ENCODE measurements around the gene WDR55. TPM values are rescaled to one million over a fixed set of nuclear protein-coding genes. Genes with fewer than 3 reads are reported as not detected.
"Not testable (repeated sequence)": the region's sequence is repeated elsewhere in the genome, so short reads cannot be mapped to it uniquely, and the experiment has no call there.

WDR55 gene
- total RNA-seq, 1 donor from 2014 or later: 28.3 TPM

DNA sequence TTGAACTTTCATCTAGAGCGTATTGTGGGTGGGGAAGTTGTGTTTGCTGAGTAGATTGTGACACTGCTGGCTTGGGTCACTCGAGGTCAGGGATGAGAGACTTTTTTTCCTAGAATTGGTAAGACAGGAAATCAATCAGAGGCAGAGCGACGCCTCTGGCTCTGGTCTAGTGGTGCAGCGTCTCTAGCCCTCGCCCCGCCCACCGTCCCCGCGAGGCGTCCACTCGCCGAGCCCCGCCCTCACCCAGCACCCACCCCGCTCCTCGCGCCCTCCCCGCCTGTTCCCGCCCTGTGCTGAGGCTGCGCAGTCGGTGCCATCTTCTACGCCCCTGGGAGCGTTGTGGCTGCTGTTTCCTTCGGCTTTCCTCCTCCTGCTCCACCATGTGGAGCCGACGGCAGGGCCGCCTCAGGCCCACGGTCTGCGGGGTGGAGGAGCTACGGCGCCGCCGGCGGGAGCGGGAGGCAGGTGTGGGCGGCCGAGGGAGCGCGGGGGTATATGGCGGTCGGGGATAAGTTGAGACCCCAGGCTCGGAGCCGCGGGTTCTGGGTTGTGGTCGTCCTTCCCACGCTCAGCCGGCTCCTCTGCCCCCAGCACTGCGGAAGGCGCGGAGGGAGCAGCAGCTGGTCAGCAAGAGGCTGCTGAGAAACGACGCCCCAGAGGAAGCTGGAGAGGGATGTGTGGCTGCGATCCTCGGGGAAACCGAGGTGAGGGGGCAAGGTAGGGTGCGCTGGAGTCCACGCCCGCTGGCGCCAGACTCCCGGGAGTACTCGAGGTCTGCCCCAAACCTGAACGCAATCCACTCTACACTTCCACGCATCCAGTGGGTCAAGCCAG lies 25.3 kb upstream of the WDR55 start, which contains the start of gene TMCO6:
TMCO6 (plus strand) TSS at position 304 of the 834 bp plus-strand sequence; CDS start at position 381, 77 bp downstream.
- DNase-seq (ENCODE audit: extremely low spot score, unreplicated experiment): peak; percentile 98
- Mint-ChIP-seq H3K4me3 (ENCODE audit: unreplicated experiment) (peak within 1 kb of the TSS; percentile 82), H3K4me1 (ENCODE audit: unreplicated experiment) (peaks cover 17% of the 10 kb centered on the region), H3K27me3 (ENCODE audit: unreplicated experiment) (no peaks in the 10 kb centered on the region), H3K27ac (ENCODE audit: unreplicated experiment) (peak within 1 kb of the TSS; percentile 85), H3K9me3 (ENCODE audit: unreplicated experiment) (no peaks in the 10 kb centered on the region), H3K36me3 (ENCODE audit: unreplicated experiment) (peaks cover 6% of the 10 kb centered on the region)
- TF ChIP-seq, protein P1, sequence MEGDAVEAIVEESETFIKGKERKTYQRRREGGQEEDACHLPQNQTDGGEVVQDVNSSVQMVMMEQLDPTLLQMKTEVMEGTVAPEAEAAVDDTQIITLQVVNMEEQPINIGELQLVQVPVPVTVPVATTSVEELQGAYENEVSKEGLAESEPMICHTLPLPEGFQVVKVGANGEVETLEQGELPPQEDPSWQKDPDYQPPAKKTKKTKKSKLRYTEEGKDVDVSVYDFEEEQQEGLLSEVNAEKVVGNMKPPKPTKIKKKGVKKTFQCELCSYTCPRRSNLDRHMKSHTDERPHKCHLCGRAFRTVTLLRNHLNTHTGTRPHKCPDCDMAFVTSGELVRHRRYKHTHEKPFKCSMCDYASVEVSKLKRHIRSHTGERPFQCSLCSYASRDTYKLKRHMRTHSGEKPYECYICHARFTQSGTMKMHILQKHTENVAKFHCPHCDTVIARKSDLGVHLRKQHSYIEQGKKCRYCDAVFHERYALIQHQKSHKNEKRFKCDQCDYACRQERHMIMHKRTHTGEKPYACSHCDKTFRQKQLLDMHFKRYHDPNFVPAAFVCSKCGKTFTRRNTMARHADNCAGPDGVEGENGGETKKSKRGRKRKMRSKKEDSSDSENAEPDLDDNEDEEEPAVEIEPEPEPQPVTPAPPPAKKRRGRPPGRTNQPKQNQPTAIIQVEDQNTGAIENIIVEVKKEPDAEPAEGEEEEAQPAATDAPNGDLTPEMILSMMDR (IDR thresholded peaks at IDR 0.05): peak; percentile 72

DNA sequence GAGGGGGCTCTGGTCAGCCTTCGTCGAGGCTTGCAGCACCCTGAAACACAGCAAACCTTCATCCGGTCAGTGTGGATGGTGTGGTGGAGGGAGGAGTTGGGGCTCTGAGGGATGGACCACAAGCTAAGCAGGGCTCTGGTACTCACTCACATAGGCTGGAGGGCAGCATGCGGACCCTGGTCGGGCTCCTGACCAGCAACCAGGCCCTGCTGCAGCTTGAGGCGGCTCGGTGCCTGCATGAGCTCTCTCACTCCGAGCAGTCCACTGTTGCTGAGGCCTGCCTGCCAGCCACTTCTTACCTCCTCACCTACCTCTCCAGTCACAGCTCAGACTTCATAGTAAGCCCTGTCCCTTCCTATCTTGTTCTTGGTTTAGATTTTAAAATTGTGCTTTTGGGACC lies 23.0 kb upstream of the WDR55 start:
- H3K4me1 Mint-ChIP-seq (ENCODE audit: unreplicated experiment): peaks cover 26% of the 10 kb centered on the region
- no peaks in the 10 kb centered on the region for H3K27me3 Mint-ChIP-seq (ENCODE audit: unreplicated experiment)
- peaks cover 11% of the 10 kb centered on the region for H3K36me3 Mint-ChIP-seq (ENCODE audit: unreplicated experiment)
- H3K4me3 Mint-ChIP-seq (ENCODE audit: unreplicated experiment): no peak overlapping the region
- no peak for DNase-seq (ENCODE audit: extremely low spot score, unreplicated experiment)
- TF ChIP-seq, protein P1 (IDR thresholded peaks at IDR 0.05): no peak
- H3K9me3 Mint-ChIP-seq (ENCODE audit: unreplicated experiment): no peaks in the 10 kb centered on the region
- no peak overlapping the region for H3K27ac Mint-ChIP-seq (ENCODE audit: unreplicated experiment)

DNA sequence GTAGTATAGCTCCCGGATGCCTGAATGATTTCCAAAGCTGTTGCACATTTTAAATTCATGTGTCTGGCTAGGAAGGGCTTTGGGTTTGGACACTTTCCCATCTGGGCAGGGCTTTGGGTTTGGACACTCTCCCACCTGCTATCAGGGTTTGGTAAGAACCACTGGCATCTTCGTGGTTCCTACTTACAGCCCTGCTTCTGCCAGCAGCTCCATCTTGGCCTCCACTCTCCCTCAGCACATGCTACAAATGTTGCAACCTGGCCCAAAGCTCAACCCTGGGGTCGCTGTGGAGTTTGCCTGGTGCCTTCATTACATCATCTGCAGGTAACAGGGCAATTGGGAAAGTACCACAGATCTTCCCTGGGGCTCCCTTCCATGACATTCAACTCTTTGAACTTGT lies 22.0 kb upstream of the WDR55 start:
- no peaks in the 10 kb centered on the region for H3K27me3 Mint-ChIP-seq (ENCODE audit: unreplicated experiment)
- no peak for DNase-seq (ENCODE audit: extremely low spot score, unreplicated experiment)
- no peaks in the 10 kb centered on the region for H3K9me3 Mint-ChIP-seq (ENCODE audit: unreplicated experiment)
- TF ChIP-seq, protein P1 (IDR thresholded peaks at IDR 0.05): no peak
- no peak overlapping the region for H3K4me3 Mint-ChIP-seq (ENCODE audit: unreplicated experiment)
- peaks cover 11% of the 10 kb centered on the region for H3K36me3 Mint-ChIP-seq (ENCODE audit: unreplicated experiment)
- H3K27ac Mint-ChIP-seq (ENCODE audit: unreplicated experiment): no peak overlapping the region
- peaks cover 30% of the 10 kb centered on the region for H3K4me1 Mint-ChIP-seq (ENCODE audit: unreplicated experiment)

- Mint-ChIP-seq H3K27me3 (ENCODE audit: unreplicated experiment) (no peaks in the 10 kb centered on the region), H3K4me3 (ENCODE audit: unreplicated experiment) (peak overlapping the region; percentile 95), H3K9me3 (ENCODE audit: unreplicated experiment) (no peaks in the 10 kb centered on the region), H3K4me1 (ENCODE audit: unreplicated experiment) (peaks cover 27% of the 10 kb centered on the region), H3K27ac (ENCODE audit: unreplicated experiment) (peak overlapping the region; percentile 97), H3K36me3 (ENCODE audit: unreplicated experiment) (peaks cover 26% of the 10 kb centered on the region)
- TF ChIP-seq, protein P1 (IDR thresholded peaks at IDR 0.05): no peak
- DNase-seq (ENCODE audit: extremely low spot score, unreplicated experiment): no peak
Measured at GRCh38 chr5:140647042-140647419, 17.7 kb upstream of the WDR55 start.

GRCh38 chr5:140658870-140659269 lies 5.8 kb upstream of the WDR55 start:
- TF ChIP-seq, protein P1 (IDR thresholded peaks at IDR 0.05): no peak
- Mint-ChIP-seq H3K27me3 (ENCODE audit: unreplicated experiment) (no peaks in the 10 kb centered on the region), H3K27ac (ENCODE audit: unreplicated experiment) (no peak overlapping the region), H3K4me3 (ENCODE audit: unreplicated experiment) (no peak overlapping the region), H3K36me3 (ENCODE audit: unreplicated experiment) (peaks cover 65% of the 10 kb centered on the region), H3K4me1 (ENCODE audit: unreplicated experiment) (peaks cover 8% of the 10 kb centered on the region), H3K9me3 (ENCODE audit: unreplicated experiment) (no peaks in the 10 kb centered on the region)
- DNase-seq (ENCODE audit: extremely low spot score, unreplicated experiment): no peak

DNA sequence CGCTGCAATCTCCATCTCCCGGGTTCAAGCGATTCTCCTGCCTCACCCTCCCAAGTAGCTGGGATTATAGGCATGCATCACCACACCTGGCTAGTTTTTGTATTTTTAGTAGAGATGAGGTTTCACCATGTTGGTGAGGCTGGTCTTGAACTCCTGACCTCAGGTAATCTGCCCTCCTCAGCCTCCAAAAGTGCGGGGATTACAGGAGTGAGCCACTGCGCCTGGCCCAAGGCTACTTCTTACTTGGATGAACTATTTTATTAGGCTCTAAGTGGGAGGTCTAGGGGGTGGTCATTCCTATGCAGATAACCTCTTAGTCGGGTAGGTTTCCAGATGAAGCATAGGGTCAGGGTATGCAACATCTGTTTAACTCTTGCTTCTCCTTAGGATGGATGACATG lies 4.3 kb upstream of the WDR55 start:
- not testable (repeated sequence) for DNase-seq (ENCODE audit: extremely low spot score, unreplicated experiment); H3K27ac Mint-ChIP-seq (ENCODE audit: unreplicated experiment); H3K9me3 Mint-ChIP-seq (ENCODE audit: unreplicated experiment); H3K27me3 Mint-ChIP-seq (ENCODE audit: unreplicated experiment); H3K4me3 Mint-ChIP-seq (ENCODE audit: unreplicated experiment)
- Mint-ChIP-seq H3K4me1 (ENCODE audit: unreplicated experiment) (peaks cover 17% of the 10 kb centered on the region), H3K36me3 (ENCODE audit: unreplicated experiment) (peaks cover 51% of the 10 kb centered on the region)

Data from osteocyte (in vitro differentiated cells).